CD4-positive, alpha-beta T cell treated with Interleukin-17A for 1 hour (primary cell): Measurements from ENCODE around the gene PLCXD3.

Source experiments
- DNase-seq: peaks from one replicate; pipeline ENCODE4 v3.0.0-alpha.2; 2020

PLCXD3 gene

DNA sequence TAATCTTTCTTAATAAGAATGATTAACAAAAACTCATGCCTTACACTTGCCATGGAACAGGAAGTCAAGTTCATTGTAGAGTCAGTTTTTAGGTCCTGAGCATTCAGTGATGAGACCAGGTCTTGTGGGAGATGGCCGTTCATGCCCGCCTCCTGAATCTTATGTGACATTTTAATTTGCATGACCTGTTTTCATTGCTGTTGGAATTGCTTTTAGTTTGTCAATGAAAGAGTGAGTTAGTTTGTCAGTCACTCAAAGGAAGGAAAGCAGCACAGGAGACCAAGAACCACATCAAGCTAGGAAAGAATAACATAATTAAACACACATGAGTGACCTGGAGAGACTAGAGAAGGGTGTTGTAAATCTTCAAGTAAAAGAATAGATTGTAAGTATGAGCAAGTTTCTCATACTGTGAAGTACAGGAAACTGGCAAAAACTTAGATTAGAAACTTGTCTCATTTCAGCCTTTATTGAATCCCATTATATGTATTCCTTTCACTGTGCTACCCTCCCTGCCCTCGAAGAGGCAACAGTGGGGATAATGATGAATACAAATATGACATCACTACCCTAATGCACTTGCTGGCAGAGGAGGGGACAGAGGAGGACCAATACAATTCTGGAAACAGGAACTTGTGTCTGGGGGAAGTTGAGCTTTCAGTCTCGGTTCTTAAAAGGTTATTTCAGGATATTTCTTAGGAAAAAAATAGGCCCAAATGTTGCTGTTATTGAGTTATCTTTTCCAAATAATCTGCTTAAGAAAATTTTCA is 232.7 kb downstream of the PLCXD3 start:
- DNase-seq = no peak

GRCh38 chr5:41275813-41276512 is 234.4 kb downstream of the PLCXD3 start:
- DNase-seq = no peak

GRCh38 chr5:41270423-41271251 is 239.8 kb downstream of the PLCXD3 start:
- DNase-seq = peak; percentile 5

- no peak for DNase-seq
Measured at GRCh38 chr5:41268894-41269293, 241.5 kb downstream of the PLCXD3 start.

- DNase-seq = no peak
Measured at GRCh38 chr5:41266377-41266776, 244.0 kb downstream of the PLCXD3 start.

GRCh38 chr5:41264019-41264418 is 246.4 kb downstream of the PLCXD3 start:
- DNase-seq = no peak

DNA sequence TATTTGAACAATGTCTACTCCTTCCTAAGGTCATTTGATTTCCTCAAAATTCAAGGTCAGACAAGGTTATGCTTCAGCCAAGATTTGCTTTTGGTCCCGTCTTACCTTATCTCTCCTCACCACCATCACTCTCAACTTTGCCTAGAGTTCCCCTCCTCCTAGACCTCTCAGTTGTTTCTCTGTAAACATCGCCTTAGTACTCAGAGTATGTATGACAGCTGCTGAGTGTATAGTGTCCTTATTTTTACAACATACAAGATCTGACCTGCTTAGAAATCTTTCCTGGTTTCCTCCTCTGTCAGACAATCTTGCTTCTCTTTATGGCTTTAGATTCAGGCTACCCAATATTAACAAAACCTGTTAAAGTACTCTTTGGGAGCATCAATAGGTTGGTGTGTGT is 247.1 kb downstream of the PLCXD3 start:
- no peak for DNase-seq
